ENCODE results near the gene CELA2B.

Gene CELA2B

GRCh38 chr1:15506831-15507230 is 30.9 kb downstream of the CELA2B start:
- no peaks in the 10 kb centered on the region for H3K36me3 ChIP-seq (ENCODE audit: low read depth)

GRCh38 chr1:15507278-15507677 is 31.4 kb downstream of the CELA2B start:
- no peak for DNase-seq (ENCODE audit: low spot score)
- no peak for TF ChIP-seq CTCF (IDR thresholded peaks at IDR 0.05; ENCODE audit: poor library complexity, severe bottlenecking)
- no peaks in the 10 kb centered on the region for H3K36me3 ChIP-seq (ENCODE audit: low read depth)
- no peaks in the 10 kb centered on the region for H3K4me1 ChIP-seq (ENCODE audit: insufficient read depth, poor library complexity, severe bottlenecking)
- no peak overlapping the region for H3K27ac ChIP-seq (ENCODE audit: poor library complexity, severe bottlenecking)
- no peaks in the 10 kb centered on the region for H3K27me3 ChIP-seq (ENCODE audit: insufficient read depth, poor library complexity, severe bottlenecking)
- H3K4me3 ChIP-seq (ENCODE audit: severe bottlenecking): no peak overlapping the region
- no peaks in the 10 kb centered on the region for H3K9me3 ChIP-seq (ENCODE audit: severe bottlenecking)
- ATAC-seq (ENCODE audit: low read depth): no peak

More at GRCh38 chr1:15506831-15507230, 30.9 kb downstream of the CELA2B start:
- H3K4me1 ChIP-seq (ENCODE audit: insufficient read depth, poor library complexity, severe bottlenecking): no peaks in the 10 kb centered on the region
- no peak overlapping the region for H3K4me3 ChIP-seq (ENCODE audit: severe bottlenecking)
- H3K9me3 ChIP-seq (ENCODE audit: severe bottlenecking): no peaks in the 10 kb centered on the region
- H3K27me3 ChIP-seq (ENCODE audit: insufficient read depth, poor library complexity, severe bottlenecking): no peaks in the 10 kb centered on the region
- ATAC-seq (ENCODE audit: low read depth) (no peak), DNase-seq (ENCODE audit: low spot score) (no peak)
- TF ChIP-seq CTCF (IDR thresholded peaks at IDR 0.05; ENCODE audit: poor library complexity, severe bottlenecking): no peak
- H3K27ac ChIP-seq (ENCODE audit: poor library complexity, severe bottlenecking): no peak overlapping the region

GRCh38 chr1:15508700-15509487 is 33.0 kb downstream of the CELA2B start:
- no peak for DNase-seq (ENCODE audit: low spot score)
- Histone ChIP-seq H3K27me3 (ENCODE audit: insufficient read depth, poor library complexity, severe bottlenecking) (no peaks in the 10 kb centered on the region), H3K4me3 (ENCODE audit: severe bottlenecking) (no peak overlapping the region), H3K9me3 (ENCODE audit: severe bottlenecking) (no peaks in the 10 kb centered on the region), H3K27ac (ENCODE audit: poor library complexity, severe bottlenecking) (no peak overlapping the region), H3K36me3 (ENCODE audit: low read depth) (no peaks in the 10 kb centered on the region), H3K4me1 (ENCODE audit: insufficient read depth, poor library complexity, severe bottlenecking) (no peaks in the 10 kb centered on the region)
- no peak for ATAC-seq (ENCODE audit: low read depth)
- TF ChIP-seq CTCF (IDR thresholded peaks at IDR 0.05; ENCODE audit: poor library complexity, severe bottlenecking): no peak

GRCh38 chr1:15509586-15509985 is 33.7 kb downstream of the CELA2B start:
- no peak for DNase-seq (ENCODE audit: low spot score)
- no peaks in the 10 kb centered on the region for H3K4me1 ChIP-seq (ENCODE audit: insufficient read depth, poor library complexity, severe bottlenecking)
- no peaks in the 10 kb centered on the region for H3K36me3 ChIP-seq (ENCODE audit: low read depth)
- no peak for ATAC-seq (ENCODE audit: low read depth)
- no peaks in the 10 kb centered on the region for H3K9me3 ChIP-seq (ENCODE audit: severe bottlenecking)
- H3K27me3 ChIP-seq (ENCODE audit: insufficient read depth, poor library complexity, severe bottlenecking): no peaks in the 10 kb centered on the region
- H3K4me3 ChIP-seq (ENCODE audit: severe bottlenecking): no peak overlapping the region
- TF ChIP-seq CTCF (IDR thresholded peaks at IDR 0.05; ENCODE audit: poor library complexity, severe bottlenecking): no peak
- H3K27ac ChIP-seq (ENCODE audit: poor library complexity, severe bottlenecking): no peak overlapping the region

All from RWPE2 (cell line).